HEK293 (cell line): ENCODE results near the gene LRRC8E.
"Not testable (repeated sequence)": the region's sequence is repeated elsewhere in the genome, so short reads cannot be mapped to it uniquely, and the experiment has no call there.

Experiments used
- CTCF ChIA-PET: fragments of 350-600 bp; formaldehyde crosslinking; extraction: SDS; loops from one replicate; lab custom pipeline; 2021; ENCODE audit warnings: antibody characterized with exemption; lab: Yijun Ruan, JAX
- POLR2A ChIA-PET: fragments of 300-600 bp; formaldehyde crosslinking; extraction: SDS; loops from one replicate; lab custom pipeline; 2020; ENCODE audit warnings: antibody characterized with exemption, inconsistent platforms; lab: Yijun Ruan, JAX
- H3K27ac ChIP-seq: fragments of 200-500 bp; sonication (Bioruptor generic); 2 replicates; pipeline ENCODE4 v1.5.1; 2014; ENCODE audit warnings: low read depth, low read length, control low read depth, inconsistent platforms; ENCODE audit errors: extremely low read depth
- H3K36me3 ChIP-seq, 2 experiments: fragments of 200-500 bp in 1 of 2; sonication (Bioruptor generic) in 1 of 2; 1 replicate in 1 of 2; 2 replicates in 1 of 2; pipeline ENCODE4 v1.5.1; 2014 to 2017; ENCODE audit warnings: inconsistent platforms in 2 of 2, low read length in 2 of 2; ENCODE audit not compliant: control insufficient read depth in 2 of 2, insufficient read depth in 1 of 2
- H3K4me1 ChIP-seq: fragments of 200-500 bp; sonication (Bioruptor generic); 2 replicates; pipeline ENCODE4 v1.5.1; 2014; ENCODE audit warnings: mild to moderate bottlenecking, low read length, inconsistent platforms; ENCODE audit not compliant: control insufficient read depth, insufficient read depth
- H3K4me3 ChIP-seq: 2 replicates; pipeline ENCODE4 v1.5.1; 2011; ENCODE audit warnings: low read depth, mild to moderate bottlenecking, control low read depth, low read length, moderate library complexity
- H3K9me3 ChIP-seq: fragments of 200-500 bp; sonication (Bioruptor generic); 2 replicates; pipeline ENCODE4 v1.5.1; 2014; ENCODE audit warnings: low read depth, low read length, inconsistent platforms; ENCODE audit not compliant: control insufficient read depth, insufficient read depth
- BCL11A ChIP-seq: fragments of 450-650 bp; formaldehyde crosslinking; IDR thresholded peaks from 2 replicates; pipeline ENCODE4 v1.5.1; 2016; ENCODE audit warnings: low read depth, missing biosample characterization, missing genetic modification characterization
- GLIS1 ChIP-seq: fragments of 450-650 bp; formaldehyde crosslinking; IDR thresholded peaks from 2 replicates; pipeline ENCODE4 v1.5.1; 2016; ENCODE audit warnings: missing biosample characterization, missing genetic modification characterization
- KLF1 ChIP-seq: fragments of 450-650 bp; formaldehyde crosslinking; IDR thresholded peaks from 2 replicates; pipeline ENCODE4 v1.5.1; 2016; ENCODE audit warnings: missing biosample characterization, missing genetic modification characterization
- KLF17 ChIP-seq: fragments of 450-650 bp; formaldehyde crosslinking; IDR thresholded peaks from 2 replicates; pipeline ENCODE4 v1.5.1; 2016; ENCODE audit warnings: missing biosample characterization, missing genetic modification characterization
- KLF8 ChIP-seq: fragments of 450-650 bp; formaldehyde crosslinking; IDR thresholded peaks from 2 replicates; pipeline ENCODE4 v1.5.1; 2016; ENCODE audit warnings: missing biosample characterization, missing genetic modification characterization
- KLF9 ChIP-seq: fragments of 450-650 bp; formaldehyde crosslinking; IDR thresholded peaks from 2 replicates; pipeline ENCODE4 v1.5.1; 2016; ENCODE audit warnings: missing biosample characterization, missing genetic modification characterization, low read depth
- PATZ1 ChIP-seq: fragments of 450-650 bp; formaldehyde crosslinking; IDR thresholded peaks from 2 replicates; pipeline ENCODE4 v1.5.1; 2016; ENCODE audit warnings: missing biosample characterization, missing genetic modification characterization
- SCRT2 ChIP-seq: fragments of 450-650 bp; formaldehyde crosslinking; IDR thresholded peaks from 2 replicates; pipeline ENCODE4 v1.5.1; 2016; ENCODE audit warnings: missing biosample characterization, missing genetic modification characterization
- SP7 ChIP-seq: fragments of 450-650 bp; formaldehyde crosslinking; IDR thresholded peaks from 2 replicates; pipeline ENCODE4 v1.5.1; 2016; ENCODE audit warnings: missing biosample characterization, missing genetic modification characterization
- TSHZ1 ChIP-seq: fragments of 450-650 bp; formaldehyde crosslinking; IDR thresholded peaks from 2 replicates; pipeline ENCODE4 v1.5.1; 2016; ENCODE audit warnings: missing biosample characterization, missing genetic modification characterization, borderline replicate concordance
- WT1 ChIP-seq: fragments of 450-650 bp; formaldehyde crosslinking; IDR thresholded peaks from 2 replicates; pipeline ENCODE4 v1.5.1; 2016; ENCODE audit warnings: missing biosample characterization, missing genetic modification characterization
- ZBTB17 ChIP-seq: fragments of 450-650 bp; formaldehyde crosslinking; IDR thresholded peaks from 2 replicates; pipeline ENCODE4 v1.5.1; 2016; ENCODE audit warnings: missing biosample characterization, missing genetic modification characterization
- ZBTB21 ChIP-seq: fragments of 450-650 bp; formaldehyde crosslinking; IDR thresholded peaks from 2 replicates; pipeline ENCODE4 v1.5.1; 2017; ENCODE audit warnings: missing biosample characterization, missing genetic modification characterization
- ZEB2 ChIP-seq: fragments of 450-650 bp; formaldehyde crosslinking; IDR thresholded peaks from 2 replicates; pipeline ENCODE4 v1.5.1; 2016; ENCODE audit warnings: missing biosample characterization, missing genetic modification characterization
- ZFP37 ChIP-seq: fragments of 450-650 bp; formaldehyde crosslinking; IDR thresholded peaks from 2 replicates; pipeline ENCODE4 v1.5.1; 2016; ENCODE audit warnings: missing biosample characterization, missing genetic modification characterization
- ZNF2 ChIP-seq: fragments of 450-650 bp; formaldehyde crosslinking; IDR thresholded peaks from 2 replicates; pipeline ENCODE4 v1.5.1; 2016; ENCODE audit warnings: missing biosample characterization, missing genetic modification characterization
- ZNF280D ChIP-seq: fragments of 450-650 bp; formaldehyde crosslinking; IDR thresholded peaks from 2 replicates; pipeline ENCODE4 v1.5.1; 2016; ENCODE audit warnings: missing biosample characterization, missing genetic modification characterization
- ZNF362 ChIP-seq: fragments of 450-650 bp; formaldehyde crosslinking; IDR thresholded peaks from 2 replicates; pipeline ENCODE4 v1.5.1; 2016; ENCODE audit warnings: missing biosample characterization, missing genetic modification characterization
- ZNF391 ChIP-seq: fragments of 450-650 bp; formaldehyde crosslinking; IDR thresholded peaks from 2 replicates; pipeline ENCODE4 v1.5.1; 2016; ENCODE audit warnings: low read depth, missing biosample characterization, missing genetic modification characterization, borderline replicate concordance
- ZNF398 ChIP-seq: fragments of 450-650 bp; formaldehyde crosslinking; IDR thresholded peaks from 2 replicates; pipeline ENCODE4 v1.5.1; 2017; ENCODE audit warnings: missing biosample characterization, missing genetic modification characterization
- ZNF600 ChIP-seq: fragments of 450-650 bp; formaldehyde crosslinking; IDR thresholded peaks from 2 replicates; pipeline ENCODE4 v1.5.1; 2016; ENCODE audit warnings: missing biosample characterization, missing genetic modification characterization
- ZNF629 ChIP-seq: fragments of 450-650 bp; formaldehyde crosslinking; IDR thresholded peaks from 2 replicates; pipeline ENCODE4 v1.5.1; 2017; ENCODE audit warnings: missing biosample characterization, missing genetic modification characterization
- ZSCAN4 ChIP-seq: fragments of 450-650 bp; formaldehyde crosslinking; IDR thresholded peaks from 2 replicates; pipeline ENCODE4 v1.5.1; 2017; ENCODE audit warnings: missing biosample characterization, missing genetic modification characterization

The LRRC8E gene

GRCh38 chr19:7930030-7930429 lies 41.7 kb downstream of the LRRC8E start:
- H3K4me1 ChIP-seq = peaks cover 17% of the 10 kb centered on the region
- not testable (repeated sequence) for H3K9me3 ChIP-seq, H3K4me3 ChIP-seq, H3K27ac ChIP-seq
- CTCF ChIA-PET = interaction anchor here (0.9 to 3.5 kb wide), 5 partner anchors 10 to 130 kb away, joined by 3 to 25 read pairs (median 3); partner anchors contain the start of gene TIMM44
- POLR2A ChIA-PET = interaction anchor here (0.7 to 5.8 kb wide), 6 partner anchors 10 to 325 kb away, joined by 3 to 60 read pairs (median 6); partner anchors contain the start of genes SNAPC2 and TIMM44
- peaks cover 6 to 59% of the 10 kb centered on the region in 2 experiments; a peak in 2 of 3 replicates for H3K36me3 ChIP-seq
- TF ChIP-seq ZNF398 (tag by site-specific recombination) (0 out of 2 replicates have a peak, but pooled peaks have one; percentile 13), KLF1 (tag by site-specific recombination) (0 out of 2 replicates have a peak, but pooled peaks have one; percentile 16), SCRT2 (tag by site-specific recombination) (peak; percentile 98), ZNF391 (tag by site-specific recombination) (0 out of 2 replicates have a peak, but pooled peaks have one; percentile 7), SP7 (tag by site-specific recombination) (peak; percentile 86), GLIS1 (tag by site-specific recombination) (peak; percentile 19; the same call in 1 of the 2 replicates), ZSCAN4 (tag by site-specific recombination) (0 out of 2 replicates have a peak, but pooled peaks have one; percentile 22), BCL11A (0 out of 2 replicates have a peak, but pooled peaks have one; percentile 33), TSHZ1 (tag by site-specific recombination) (0 out of 2 replicates have a peak, but pooled peaks have one; percentile 32), ZNF2 (tag by site-specific recombination) (peak; percentile 37; the same call in 1 of the 2 replicates), PATZ1 (tag by site-specific recombination) (peak; percentile 48), KLF8 (tag by site-specific recombination) (peak; percentile 60; the same call in 1 of the 2 replicates), ZNF600 (peak; percentile 91), ZNF280D (tag by site-specific recombination) (0 out of 2 replicates have a peak, but pooled peaks have one; percentile 43), ZBTB17 (0 out of 2 replicates have a peak, but pooled peaks have one; percentile 16), ZBTB21 (tag by site-specific recombination) (0 out of 2 replicates have a peak, but pooled peaks have one; percentile 13), ZEB2 (tag by site-specific recombination) (peak; percentile 54), ZFP37 (tag by site-specific recombination) (0 out of 2 replicates have a peak, but pooled peaks have one; percentile 46), ZNF362 (tag by site-specific recombination) (peak; percentile 90), KLF17 (tag by site-specific recombination) (peak; percentile 75), ZNF629 (peak; percentile 44), WT1 (tag by site-specific recombination) (peak; percentile 91), KLF9 (tag by site-specific recombination) (peak; percentile 29; the same call in 1 of the 2 replicates)
